GM12873 (cell line): ENCODE data around the gene RNF166.

Experiments used
- TF ChIP-seq, protein P1 (sequence below): IDR thresholded peaks from 2 replicates; pipeline ENCODE4 v1.5.1; 2012; ENCODE audit warnings: low read depth, mild to moderate bottlenecking, moderate library complexity, low read length, control low read depth; ENCODE audit not compliant: insufficient read depth; ENCODE audit errors: missing control alignments

RNF166 gene

DNA sequence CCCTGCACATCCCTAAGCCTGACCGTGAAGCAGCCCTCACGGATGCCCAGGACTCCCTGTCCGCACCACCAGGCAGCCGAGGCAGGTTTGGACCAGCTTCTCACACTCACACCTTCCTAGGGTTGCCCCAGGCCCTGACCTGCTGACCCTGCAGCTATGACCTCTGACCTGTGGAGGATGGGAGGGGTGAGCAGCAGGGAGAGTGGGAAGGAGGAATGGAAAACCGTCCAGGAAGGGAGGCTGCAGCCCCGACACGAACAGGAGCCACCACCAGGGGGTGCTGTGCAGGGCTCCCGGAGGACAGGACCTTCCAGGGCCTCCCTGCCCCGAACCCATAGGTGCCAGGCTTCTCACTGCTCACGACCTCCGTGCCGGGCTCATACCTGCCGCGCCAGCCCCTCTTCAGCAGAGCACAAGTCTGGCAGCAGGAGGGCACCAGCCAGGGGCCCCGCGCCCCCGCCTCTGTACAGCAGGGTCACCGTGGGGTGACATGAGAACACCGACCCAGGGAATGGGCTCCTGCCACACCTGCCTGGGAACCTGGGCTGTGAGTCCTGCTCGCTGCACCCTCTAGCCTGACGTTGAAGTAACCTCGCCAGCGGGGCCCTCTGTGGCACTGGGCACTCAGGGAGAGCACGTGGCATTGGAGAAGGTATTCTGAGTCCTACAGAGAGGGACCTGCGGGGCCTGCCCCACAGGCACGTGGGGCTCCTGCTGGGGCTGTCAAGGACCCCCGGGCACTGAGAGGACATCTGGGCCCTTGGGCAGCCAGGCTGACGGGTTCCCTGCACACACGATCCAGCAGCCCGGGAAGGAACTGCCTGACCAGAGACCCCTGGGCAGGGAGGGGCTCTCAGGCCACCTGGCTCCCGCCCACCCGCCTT, 37.7 kb upstream of the RNF166 start:
- TF ChIP-seq, protein P1, sequence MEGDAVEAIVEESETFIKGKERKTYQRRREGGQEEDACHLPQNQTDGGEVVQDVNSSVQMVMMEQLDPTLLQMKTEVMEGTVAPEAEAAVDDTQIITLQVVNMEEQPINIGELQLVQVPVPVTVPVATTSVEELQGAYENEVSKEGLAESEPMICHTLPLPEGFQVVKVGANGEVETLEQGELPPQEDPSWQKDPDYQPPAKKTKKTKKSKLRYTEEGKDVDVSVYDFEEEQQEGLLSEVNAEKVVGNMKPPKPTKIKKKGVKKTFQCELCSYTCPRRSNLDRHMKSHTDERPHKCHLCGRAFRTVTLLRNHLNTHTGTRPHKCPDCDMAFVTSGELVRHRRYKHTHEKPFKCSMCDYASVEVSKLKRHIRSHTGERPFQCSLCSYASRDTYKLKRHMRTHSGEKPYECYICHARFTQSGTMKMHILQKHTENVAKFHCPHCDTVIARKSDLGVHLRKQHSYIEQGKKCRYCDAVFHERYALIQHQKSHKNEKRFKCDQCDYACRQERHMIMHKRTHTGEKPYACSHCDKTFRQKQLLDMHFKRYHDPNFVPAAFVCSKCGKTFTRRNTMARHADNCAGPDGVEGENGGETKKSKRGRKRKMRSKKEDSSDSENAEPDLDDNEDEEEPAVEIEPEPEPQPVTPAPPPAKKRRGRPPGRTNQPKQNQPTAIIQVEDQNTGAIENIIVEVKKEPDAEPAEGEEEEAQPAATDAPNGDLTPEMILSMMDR: peak; percentile 93

DNA sequence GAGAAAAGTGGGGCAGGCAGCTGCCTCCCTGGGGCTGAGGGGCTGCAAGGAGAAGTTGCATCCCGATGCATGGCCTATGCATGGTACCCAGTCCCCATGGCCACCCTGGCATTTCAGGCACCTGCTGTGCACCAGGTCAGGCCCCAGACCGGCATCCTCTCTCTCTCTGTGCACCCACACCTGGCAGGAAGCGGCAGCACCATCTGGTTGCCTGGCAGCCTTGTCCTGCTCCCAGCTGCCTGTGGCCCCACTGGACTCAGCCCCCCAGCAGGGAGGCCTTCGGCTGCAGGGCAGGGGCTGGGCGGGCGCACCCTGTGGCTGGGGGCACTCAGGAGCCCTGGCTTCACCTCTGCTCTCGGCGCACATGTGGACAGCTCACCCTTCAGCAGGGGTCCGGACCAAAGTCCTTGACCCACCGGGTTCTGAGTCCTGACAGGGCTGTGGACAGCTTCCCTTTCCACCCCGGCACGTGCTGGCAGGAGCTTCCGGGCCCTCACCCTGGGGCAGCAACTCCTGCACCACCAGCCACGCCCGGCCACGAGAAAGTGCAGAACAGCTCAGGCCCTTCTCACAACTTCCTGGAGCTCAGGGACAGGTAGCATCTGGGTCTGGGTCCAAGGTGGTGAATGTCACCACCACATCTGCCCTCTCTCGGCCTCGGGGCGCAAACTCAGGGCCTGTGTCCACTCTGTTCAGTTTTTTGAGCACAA, 36.8 kb upstream of the RNF166 start:
- TF ChIP-seq, protein P1: no peak

DNA sequence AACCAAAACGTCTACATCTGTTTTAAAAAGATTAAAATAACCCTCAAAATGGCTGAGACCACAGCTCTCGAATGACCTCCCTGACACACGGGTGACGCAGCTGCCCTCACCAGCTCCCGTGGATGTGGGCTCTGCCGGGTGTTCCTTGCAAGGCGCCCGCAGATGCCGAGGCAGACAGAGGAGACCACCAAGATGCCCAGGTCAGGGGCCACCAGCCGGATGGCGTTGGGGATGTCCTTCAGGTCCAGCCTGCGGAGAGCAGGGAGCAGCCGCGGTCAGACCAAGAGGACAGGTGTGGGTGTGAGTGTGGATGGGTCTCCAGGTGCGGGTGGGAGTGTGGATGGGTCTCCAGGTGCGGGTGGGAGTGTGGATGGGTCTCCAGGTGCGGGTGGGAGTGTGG, 35.2 kb upstream of the RNF166 start:
- TF ChIP-seq, protein P1: no peak

DNA sequence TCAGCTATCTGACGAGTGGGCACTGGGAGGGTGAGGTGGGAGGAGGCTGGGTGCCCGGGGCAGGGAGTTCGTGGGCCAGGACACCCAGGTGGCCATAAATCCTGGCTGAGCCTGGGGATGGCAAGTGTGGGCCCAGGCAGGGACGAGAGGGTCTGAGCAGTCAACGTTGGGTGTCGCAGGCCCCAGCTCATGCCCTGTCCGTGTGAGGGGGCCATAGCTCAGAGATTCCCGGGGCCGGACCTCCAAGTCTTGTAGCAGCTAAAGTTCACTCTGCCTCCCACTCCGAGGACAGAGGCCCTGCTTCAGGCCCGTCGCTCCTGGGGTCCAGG, 34.5 kb upstream of the RNF166 start:
- TF ChIP-seq, protein P1: no peak

DNA sequence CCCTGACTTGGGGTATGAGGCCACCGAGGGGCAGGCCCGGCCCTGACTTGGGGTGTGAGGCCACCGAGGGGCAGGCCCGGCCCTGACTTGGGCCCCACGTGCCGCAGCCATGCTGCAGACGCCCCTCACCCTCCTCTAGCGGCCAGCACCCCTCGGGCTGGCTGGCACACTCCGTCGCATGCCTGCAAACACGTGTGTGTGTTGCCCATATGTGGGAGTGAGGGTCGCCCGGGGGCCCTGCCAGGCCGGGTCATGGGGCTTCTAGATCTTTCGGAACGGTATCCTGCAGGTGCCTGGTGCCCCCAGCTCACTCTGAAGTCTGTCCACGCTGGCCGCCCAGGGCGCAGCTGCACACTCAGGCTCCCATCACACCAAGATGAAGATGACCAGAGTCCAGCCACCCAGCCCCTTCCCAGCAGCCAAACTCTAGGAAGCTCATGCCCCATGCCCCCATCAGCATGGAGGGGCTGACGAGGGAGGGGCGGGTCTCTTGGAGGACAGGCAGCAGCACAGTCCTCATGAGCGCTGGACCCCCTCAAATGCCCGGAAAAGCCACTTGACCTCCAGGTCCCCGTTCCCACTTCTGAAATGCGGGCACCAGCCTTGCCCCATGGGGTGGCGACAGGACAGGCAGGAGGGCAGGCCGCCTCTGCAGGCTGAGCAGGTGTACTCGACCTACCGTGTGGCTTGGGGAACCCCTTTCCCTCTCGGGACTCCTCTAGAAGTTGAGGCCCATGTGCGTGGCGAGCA, 33.9 kb upstream of the RNF166 start:
- TF ChIP-seq, protein P1: no peak

DNA sequence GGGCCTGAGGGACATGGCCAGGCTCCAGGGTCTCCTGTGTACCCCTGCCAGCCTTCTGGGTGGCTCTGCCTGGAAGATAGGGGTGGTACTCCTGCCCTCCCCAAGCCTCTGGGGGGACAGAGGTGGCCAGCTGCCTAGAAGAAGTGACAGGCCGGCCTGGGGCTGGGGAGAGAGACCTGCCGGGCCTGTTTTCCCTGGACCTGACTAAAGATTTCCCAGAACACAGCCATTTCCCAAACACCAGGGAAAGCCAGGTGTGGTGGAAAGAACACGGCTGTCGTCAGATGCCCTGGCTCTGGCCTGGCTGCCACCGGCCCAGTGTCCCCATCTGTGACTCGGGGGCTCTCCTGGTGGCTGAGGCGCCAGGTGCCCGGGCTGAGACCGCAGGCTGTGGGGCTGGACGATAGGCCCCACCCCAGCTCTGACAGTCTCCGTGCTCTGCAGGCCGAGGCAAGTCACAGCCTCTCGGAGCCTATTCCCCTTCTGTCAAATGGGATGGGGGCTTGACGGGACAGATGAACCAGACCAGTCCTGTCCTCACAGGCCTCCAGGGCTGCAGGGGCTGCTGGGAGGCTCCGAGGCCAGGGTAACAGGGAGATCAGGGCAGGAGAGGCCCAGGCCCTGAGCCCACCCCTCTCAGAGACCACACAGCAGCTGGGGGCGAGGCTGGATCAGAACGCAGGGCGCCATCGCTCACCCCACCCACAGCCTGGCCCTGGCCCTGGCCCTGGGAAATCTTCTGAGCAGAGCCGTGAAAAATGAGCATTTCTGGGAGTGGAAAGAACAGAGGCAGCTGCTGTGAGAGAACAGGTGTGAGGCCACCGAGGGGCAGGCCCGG, 33.1 kb upstream of the RNF166 start:
- TF ChIP-seq, protein P1: no peak
